Measurements from ENCODE around the gene C19orf18. TPM values are rescaled to one million over a fixed set of nuclear protein-coding genes. Genes with fewer than 3 reads are reported as not detected.

The C19orf18 gene
- total RNA-seq, 4 donors from 2014 or later: not detected

DNA sequence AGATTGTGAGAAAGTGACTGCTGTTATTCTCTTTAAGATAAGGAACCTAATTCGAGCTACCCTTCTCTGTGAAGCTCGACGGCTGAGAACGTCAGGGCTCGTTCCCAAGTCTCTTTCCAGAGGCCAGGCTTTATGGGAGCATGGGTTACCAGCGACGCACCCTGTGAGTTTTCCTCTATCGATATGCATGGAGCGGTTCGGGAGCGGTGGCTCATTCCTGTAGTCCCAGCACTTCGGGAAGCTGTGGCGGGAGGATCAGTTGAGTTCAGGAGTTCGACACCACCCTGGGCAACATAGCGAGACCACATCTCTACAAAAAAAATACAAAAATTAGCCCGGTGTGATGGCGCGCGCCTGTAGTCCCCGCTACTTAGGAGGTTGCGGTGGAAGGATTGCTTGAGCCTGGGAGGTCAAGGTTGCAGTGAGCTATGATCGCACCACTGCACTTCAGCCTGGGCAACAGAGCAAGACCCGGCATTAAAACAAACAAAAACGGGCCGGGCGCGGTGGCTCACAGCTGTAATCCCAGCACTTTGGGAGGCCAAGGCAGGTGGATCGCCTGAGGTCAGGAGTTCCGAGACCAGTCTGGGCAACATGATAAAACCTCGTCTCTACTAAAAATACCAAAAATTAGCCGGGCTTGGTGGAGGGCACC is 29.0 kb upstream of the C19orf18 start:
- intact Hi-C loops (cut with DNase I): no loop called here
- peaks cover 20 to 26% of the 10 kb centered on the region in 2 donors for H3K4me1 ChIP-seq

DNA sequence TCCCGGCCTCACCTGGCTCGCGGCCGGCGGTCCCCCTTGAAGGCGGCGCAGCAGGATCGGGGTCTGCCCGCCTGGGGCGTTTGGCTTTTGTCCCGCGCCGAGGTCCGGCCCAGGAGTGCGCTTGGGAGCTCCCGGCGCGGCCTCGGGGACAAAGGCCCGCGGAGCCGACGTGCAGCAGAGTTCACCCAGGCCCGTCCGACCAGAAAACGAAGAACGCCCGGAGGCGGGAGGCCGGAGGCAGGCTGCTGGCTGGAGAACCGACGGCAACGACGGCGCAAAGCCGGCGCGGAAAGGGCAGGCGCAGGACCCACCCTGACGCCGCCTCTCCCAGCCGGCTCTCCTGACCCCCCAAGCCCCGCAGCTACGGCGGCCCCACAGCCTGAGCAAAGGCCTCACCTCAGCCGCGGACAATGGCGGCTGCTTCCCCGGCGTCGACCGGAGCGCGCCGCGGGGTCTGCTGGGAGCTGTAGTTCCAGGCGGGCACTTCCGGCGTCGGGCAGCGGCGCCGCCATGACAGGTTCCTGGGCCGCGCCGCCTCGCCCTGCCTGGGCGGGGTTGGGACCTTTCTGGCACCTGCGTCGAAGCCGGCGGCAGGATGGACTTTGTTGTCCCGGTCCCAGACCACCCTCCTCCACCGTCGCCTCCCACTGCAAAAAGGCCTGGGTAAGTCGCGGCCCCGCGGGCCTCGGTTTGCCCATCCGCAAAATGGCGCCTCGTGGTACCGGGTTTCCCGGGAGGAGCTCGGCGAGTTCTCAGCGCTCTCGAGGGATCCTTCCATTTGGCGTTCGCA is 28.2 kb upstream of the C19orf18 start, which contains the start of gene ZNF606:
Gene ZNF606 (minus strand): TSS at position 437 of the 790 bp plus-strand sequence. CDS start 1,501 bp downstream, outside the sequence.
- peaks cover 16 to 46% of the 10 kb centered on the region in 2 donors for H3K36me3 ChIP-seq
- 1% methylated on average over 19 to 29 of the region's 91 CpGs for WGBS, 2 donors
- intact Hi-C loops (cut with DNase I): no loop called here

More for the DNA sequence above, 29.0 kb upstream of the C19orf18 start:
- TF ChIP-seq CTCF (IDR thresholded peaks at IDR 0.05) (no peak), POLR2A (IDR thresholded peaks at IDR 0.05) (no peak)
- Histone ChIP-seq H3K27me3 (no peaks in the 10 kb centered on the region), H3K9me3 (no peaks in the 10 kb centered on the region), H3K4me3 (replicated peaks in 1 of 3) (peak overlapping the region; percentile 57 to 75 (median 68)), H3K27ac (peak overlapping the region; percentile 83 to 86 (median 84)), H3K36me3 (peaks cover 9 to 44% of the 10 kb centered on the region in 2 donors)
- 12 to 29% methylated on average over 17 to 24 of the region's 31 CpGs for WGBS, 2 donors
- peak; percentile 44 to 70 for DNase-seq

GRCh38 chr19:58001895-58002369 is 27.6 kb upstream of the C19orf18 start:
- WGBS, 2 donors: 2 to 13% methylated on average over 16 to 18 of the region's 23 CpGs
- DNase-seq: peak in 1 of 2 donors; percentile 15
- TF ChIP-seq CTCF (IDR thresholded peaks at IDR 0.05): no peak
- TF ChIP-seq POLR2A (IDR thresholded peaks at IDR 0.05): no peak
- H3K27me3 ChIP-seq: no peaks in the 10 kb centered on the region
- H3K4me3 ChIP-seq (replicated peaks in 1 of 3): peak overlapping the region; percentile 57 to 75 (median 68)
- intact Hi-C loops (cut with DNase I): no loop called here
- peaks cover 20 to 26% of the 10 kb centered on the region in 2 donors for H3K4me1 ChIP-seq
- H3K27ac ChIP-seq: peak overlapping the region; percentile 83 to 86 (median 84)
- H3K36me3 ChIP-seq: peaks cover 19 to 43% of the 10 kb centered on the region in 2 donors
- H3K9me3 ChIP-seq: no peaks in the 10 kb centered on the region

More for the DNA sequence above, 28.2 kb upstream of the C19orf18 start, which contains the start of gene ZNF606:
- peak; percentile 87 to 89 for DNase-seq
- TF ChIP-seq POLR2A (IDR thresholded peaks at IDR 0.05) (peak in 1 of 2 donors; percentile 89), CTCF (IDR thresholded peaks at IDR 0.05) (no peak)
- peaks cover 20 to 26% of the 10 kb centered on the region in 2 donors for H3K4me1 ChIP-seq
- H3K9me3 ChIP-seq: no peaks in the 10 kb centered on the region
- no peaks in the 10 kb centered on the region for H3K27me3 ChIP-seq
- H3K4me3 ChIP-seq (replicated peaks in 1 of 3): peak within 1 kb of the TSS; percentile 57 to 75 (median 68)
- peak within 1 kb of the TSS; percentile 83 to 86 (median 84) for H3K27ac ChIP-seq

DNA sequence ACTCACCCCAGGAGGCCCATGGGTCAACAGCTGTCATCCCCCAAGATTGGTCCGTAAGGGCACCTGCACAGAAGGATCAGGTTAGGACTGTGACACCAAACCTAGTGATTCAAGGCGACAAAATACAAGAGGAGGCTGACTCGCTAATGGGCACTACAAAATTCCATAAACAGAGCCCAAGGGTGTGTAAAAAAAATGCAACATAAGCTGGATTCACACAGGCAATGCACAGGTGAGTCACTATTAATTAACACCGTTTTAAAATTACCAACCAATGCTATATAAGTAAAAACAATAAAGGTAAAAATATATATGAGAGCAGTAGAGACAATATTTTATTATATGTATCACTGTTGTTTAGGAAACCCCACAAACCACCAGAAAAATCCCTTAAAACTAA is 26.3 kb upstream of the C19orf18 start:
- intact Hi-C loops (cut with DNase I): no loop called here
- peaks cover 20 to 26% of the 10 kb centered on the region in 2 donors for H3K4me1 ChIP-seq
- H3K27me3 ChIP-seq: no peaks in the 10 kb centered on the region
- no peak for TF ChIP-seq CTCF (IDR thresholded peaks at IDR 0.05)
- TF ChIP-seq POLR2A (IDR thresholded peaks at IDR 0.05): no peak
- H3K27ac ChIP-seq: no peak overlapping the region
- H3K9me3 ChIP-seq: no peaks in the 10 kb centered on the region
- H3K36me3 ChIP-seq: peaks cover 19 to 32% of the 10 kb centered on the region in 2 donors
- no peak overlapping the region for H3K4me3 ChIP-seq (replicated peaks in 1 of 3)
- DNase-seq: no peak
- WGBS, 2 donors: 98% methylated on average over 4 of the region's 4 CpGs

All from thyroid gland (tissue), 4 donors.